HG02981 (cell line): ENCODE data around the gene HS6ST3.
"Not testable (repeated sequence)": the region's sequence is repeated elsewhere in the genome, so short reads cannot be mapped to it uniquely, and the experiment has no call there.

Source experiments
- ATAC-seq: cut with Tn5 transposase; IDR thresholded peaks from one replicate; pipeline ENCODE4 v1.9.1; 2021; ENCODE audit warnings: mild to moderate bottlenecking, moderate library complexity; ENCODE audit not compliant: unreplicated experiment

HS6ST3 gene

GRCh38 chr13:96091164-96092117 lies 1.5 kb downstream of the HS6ST3 start:
- ATAC-seq: no peak

DNA sequence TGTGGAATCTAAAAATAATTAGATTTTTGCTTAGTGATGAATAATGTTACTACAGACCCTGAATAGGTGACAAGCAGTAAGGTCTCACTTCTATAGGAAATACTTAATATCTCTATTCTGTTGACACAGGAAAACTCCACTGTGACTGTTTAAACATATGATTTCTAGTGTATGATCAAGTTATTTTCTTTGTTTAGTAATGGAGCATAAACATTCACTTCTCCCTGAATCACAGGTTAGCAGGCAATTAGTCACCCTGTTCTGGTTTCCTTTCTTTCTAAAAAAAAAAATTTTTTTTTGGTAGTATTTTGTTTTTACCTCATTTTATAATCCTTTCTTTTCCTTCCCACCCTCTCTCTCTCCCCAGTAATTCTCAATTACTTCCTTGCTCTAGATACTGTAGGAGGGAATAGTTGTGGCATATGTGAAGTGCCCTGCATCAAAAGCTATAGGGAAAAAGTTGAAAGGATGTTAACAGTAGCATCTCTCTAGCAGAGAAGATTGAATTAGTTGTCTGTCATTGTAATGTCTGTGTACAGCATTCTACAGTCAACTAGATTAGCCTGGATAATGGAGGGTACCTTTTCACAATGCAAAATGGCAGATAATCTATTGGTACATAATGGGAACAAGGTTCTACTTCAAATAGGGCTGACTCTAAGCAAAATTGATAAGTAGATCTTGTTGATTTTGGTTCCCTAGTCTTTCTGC lies 3.5 kb downstream of the HS6ST3 start:
- ATAC-seq: no peak

DNA sequence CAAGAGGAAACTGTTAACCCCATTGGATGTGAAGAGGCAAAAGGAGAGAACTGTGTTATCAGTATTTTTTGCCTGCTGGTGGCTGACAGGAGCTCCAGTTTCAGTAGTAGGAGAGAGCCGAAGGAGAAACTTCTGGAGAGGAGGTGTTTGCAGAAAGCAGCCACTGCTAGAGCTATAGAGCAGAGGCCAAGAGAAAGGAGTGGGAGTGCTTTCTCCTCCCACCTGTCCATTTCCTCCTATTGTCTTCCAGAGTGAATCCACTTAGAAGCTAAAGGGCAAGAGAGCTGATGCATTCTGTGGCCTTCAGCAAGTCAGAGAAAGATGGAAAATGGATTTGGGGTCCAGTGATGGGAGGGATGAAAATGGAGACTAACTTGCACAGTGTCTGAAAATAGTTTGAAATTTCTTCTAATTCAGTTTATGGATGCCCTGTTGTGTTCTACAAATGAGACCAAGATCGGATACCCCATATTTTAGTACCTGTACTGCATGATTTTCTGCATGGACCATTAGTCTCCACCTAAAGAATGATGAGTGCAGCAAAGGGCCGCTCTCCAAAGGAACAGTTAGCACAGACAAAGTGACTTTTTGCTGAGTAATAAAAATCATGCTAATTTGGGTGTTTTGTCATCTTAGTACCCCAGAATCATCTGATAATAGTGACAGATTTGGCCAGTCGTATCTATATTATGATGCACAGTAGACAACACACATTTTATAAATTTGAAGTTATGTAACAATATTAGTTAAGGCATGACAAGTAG lies 10.7 kb downstream of the HS6ST3 start:
- ATAC-seq: no peak

DNA sequence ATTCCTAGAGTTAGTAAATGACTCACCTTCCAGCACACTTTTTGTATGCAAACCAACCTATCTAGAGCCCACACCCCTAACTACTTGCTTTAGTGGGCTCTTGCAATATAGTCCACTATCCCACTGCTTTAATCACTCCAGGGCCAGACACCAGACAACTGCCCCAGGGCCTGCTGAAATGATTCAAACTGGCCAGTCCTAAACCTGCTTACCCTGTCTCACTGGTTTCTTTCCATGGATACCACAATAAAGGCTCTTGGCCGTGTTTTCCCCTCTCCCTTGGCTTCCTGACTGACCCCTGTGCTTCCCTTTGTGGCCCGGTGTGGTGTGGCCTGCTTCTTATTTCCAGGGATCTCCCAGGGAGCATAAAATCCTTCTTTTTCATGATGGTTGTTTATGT lies 14.6 kb downstream of the HS6ST3 start:
- no peak for ATAC-seq

DNA sequence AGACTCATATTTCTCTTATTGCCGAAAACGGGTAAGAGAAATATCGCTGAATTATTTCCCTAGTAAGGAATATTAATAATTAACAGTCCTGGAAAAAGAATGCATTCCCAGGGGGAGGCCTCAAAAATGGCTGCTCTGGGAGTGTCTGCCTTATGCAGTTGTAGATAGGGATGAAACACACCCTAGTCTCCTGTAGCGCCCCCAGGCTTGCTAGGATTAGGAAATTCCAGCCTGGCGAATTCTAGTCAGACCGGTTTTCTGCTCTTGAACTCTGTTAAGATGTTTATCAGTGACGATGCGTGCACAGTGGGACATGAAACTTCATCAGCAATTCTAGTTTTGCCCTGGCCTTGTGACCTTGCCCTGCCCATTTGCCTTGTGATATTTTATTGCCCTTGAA lies 18.2 kb downstream of the HS6ST3 start:
- not testable (repeated sequence) for ATAC-seq

- ATAC-seq: no peak
Measured at GRCh38 chr13:96109125-96109524, 19.2 kb downstream of the HS6ST3 start.

DNA sequence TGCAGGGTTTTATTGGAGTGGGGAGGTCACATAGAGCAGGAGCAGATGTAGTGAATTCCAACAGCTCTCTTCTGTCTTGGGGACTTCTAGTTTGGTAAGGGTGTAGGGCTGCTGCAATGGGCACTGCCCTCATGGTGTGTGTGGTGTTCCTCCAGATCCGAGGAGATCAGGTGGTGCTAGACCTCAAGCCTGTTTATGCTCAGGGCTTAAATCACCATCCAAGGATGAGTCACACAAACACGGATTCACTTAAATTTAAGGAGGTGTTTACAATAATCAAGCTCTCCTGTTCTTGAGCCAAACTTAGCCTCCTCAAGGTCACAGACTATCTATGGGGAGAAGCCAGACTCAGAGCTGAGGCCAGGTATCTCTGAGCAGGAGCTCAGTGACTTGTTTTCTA lies 23.0 kb downstream of the HS6ST3 start:
- no peak for ATAC-seq

- ATAC-seq: not testable (repeated sequence)
Measured at GRCh38 chr13:96115368-96115767, 25.5 kb downstream of the HS6ST3 start.

DNA sequence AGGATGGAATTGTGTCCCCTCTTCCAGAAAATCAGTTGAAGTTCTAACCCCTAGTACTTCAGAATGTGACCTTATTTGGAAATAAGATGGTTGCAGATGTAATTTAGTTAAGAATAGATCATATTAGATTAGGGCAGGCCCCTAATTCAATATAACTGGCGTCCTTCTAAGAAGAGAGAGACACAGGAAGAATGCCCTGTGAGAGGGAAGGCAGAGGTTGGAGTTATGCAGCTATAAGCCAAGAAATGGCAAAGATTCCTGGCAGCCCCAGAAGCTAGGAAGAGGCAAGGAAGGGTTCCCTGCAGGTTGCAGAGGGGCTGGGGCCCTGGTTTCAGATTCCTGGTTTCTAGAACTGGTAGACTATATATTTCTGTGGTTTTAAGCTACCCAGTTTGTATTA lies 30.0 kb downstream of the HS6ST3 start:
- no peak for ATAC-seq

- no peak for ATAC-seq
Measured at GRCh38 chr13:96130818-96131340, 41.0 kb downstream of the HS6ST3 start.

DNA sequence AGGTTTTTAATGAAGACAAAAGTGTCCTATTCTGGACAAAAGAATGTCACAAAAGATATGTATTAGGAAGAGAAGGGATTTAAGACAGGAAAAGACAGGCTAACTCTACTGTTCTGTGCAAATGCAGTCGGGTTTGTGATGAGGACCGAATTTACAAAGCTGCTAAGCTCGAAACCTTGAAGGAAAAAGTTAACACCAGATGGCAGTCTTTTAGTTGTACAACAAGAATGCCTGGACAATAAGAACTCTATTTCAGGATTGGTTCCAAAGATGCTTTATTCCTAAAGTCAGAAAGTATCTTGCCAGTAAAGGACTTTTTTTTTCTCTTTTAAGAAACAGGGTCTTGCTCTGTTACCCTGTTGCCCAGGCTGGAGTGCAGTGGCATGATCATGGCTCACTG lies 51.1 kb downstream of the HS6ST3 start:
- no peak for ATAC-seq

DNA sequence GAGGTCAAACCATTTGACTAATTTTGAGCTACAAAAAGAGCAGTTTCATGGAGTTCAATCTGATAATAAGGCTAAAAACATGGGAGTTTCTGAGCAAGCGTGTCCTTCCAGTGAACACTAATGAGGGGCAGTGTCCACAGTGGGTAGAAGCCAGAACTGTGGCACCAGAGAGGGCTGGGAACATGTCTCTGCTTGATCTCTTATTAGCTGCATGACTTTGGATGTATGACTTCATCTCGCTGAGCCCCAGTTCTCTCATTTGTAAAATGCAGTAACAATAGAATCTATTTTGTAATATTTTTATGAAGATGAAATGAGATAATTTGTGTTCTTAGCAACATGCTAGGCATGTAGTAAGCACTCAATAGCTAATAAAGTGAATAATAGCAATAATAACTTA lies 69.8 kb downstream of the HS6ST3 start:
- no peak for ATAC-seq

GRCh38 chr13:96161141-96161540 lies 71.2 kb downstream of the HS6ST3 start:
- ATAC-seq: no peak

GRCh38 chr13:96165840-96166239 lies 75.9 kb downstream of the HS6ST3 start:
- no peak for ATAC-seq

DNA sequence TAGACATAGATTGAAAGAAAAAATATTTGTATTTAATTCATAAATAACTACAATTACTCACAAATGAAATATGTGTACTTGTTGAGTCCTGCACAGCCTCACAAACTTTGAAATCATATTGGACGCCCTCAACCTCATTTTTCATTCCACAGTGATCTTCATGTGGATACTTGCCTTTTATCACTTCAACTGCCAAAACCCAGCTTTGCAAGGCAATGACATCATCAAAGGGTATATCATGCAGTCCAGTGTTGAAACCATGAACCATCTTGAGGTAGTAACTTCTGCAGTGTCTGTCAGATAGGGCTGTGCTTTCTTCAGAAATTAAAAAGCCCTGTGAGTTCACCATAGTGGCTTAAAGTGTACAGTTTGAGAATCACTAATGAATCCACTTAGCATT lies 82.2 kb downstream of the HS6ST3 start:
- no peak for ATAC-seq

DNA sequence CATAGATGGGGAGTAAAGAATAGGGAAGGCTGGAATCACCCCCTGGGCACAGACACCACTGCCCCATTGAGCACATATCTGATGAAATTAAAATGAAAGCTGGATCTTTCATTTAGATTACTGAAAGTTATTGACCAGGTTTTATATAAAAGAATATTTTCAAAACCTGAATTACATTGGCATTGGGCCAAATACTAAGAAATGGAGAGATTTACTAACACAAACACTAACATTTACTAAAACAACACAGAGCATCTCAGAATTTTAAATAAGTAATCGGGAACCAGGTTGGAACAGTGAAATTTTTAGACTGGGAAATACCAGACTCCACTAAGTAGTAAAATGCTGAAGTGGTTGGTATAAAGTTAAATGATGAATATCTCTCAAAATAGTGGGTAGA lies 88.9 kb downstream of the HS6ST3 start:
- ATAC-seq: no peak

DNA sequence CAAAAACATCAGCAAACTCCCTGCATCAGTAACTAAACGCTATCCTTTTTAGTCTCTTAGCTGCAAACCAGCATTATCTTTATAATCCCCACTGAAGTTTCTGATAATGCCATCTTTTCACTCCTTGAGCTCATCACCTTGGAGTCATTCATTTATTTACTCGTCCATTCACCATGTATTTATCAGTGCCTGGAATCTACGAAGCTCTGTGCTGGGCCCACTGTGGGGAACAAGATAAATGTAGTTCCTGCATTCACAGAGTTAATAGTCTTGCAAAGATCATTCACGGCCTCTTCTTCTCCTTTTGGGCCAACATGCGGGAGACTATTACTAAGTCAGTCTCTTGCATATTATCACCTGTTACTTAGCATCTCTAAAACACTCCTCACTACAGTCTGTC lies 89.4 kb downstream of the HS6ST3 start:
- no peak for ATAC-seq

GRCh38 chr13:96181911-96182310 lies 92.0 kb downstream of the HS6ST3 start:
- no peak for ATAC-seq

- ATAC-seq: no peak
Measured at GRCh38 chr13:96185818-96186217, 95.9 kb downstream of the HS6ST3 start.

GRCh38 chr13:96191367-96191766 lies 101.5 kb downstream of the HS6ST3 start:
- no peak for ATAC-seq

DNA sequence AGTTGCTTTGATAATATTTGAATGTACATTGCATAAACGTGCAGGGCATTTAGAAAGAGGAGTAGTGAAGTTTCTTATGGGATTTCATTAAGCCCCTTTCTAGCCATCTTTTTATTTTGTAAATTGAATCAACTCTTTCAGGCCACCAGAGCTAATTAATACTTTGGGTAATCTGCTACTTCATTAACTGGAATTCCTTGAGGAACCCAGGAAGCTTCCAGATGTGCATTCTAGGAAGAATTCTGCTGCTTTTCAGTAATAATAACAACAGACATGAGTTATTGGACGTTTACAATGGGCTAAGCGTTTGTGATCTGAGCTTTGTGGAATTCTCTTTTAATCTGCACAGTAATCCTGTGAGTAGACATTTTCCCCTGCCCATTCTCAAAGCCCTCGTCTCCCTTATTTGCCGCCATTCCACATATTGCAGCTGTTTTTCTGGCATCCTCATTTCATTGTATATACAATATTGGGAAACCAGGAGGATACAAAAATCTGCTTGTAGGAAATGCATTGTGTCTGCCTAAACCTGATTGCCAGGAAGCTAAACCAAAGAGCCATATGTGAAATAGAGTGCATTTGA lies 103.9 kb downstream of the HS6ST3 start:
- ATAC-seq: no peak
